Measurements from ENCODE around the gene SF1. TPM values are rescaled to one million over a fixed set of nuclear protein-coding genes. Genes with fewer than 3 reads are reported as not detected.

Gene SF1
- total RNA-seq, 1 experiment from 2014 or later, result 360 TPM

GRCh38 chr11:64750361-64751054 lies 27.8 kb downstream of the SF1 start:
- DNase-seq (ENCODE audit: low read depth, low spot score), result no peak
- in situ Hi-C loops (cut with HindIII; ENCODE audit: low pct_unique_long_range_greater_than_20kb, low sequenced_read_pairs) (no loop called here), intact Hi-C loops (cut with micrococcal nuclease; ENCODE audit: unreplicated experiment) (no loop called here)
- peaks cover 2% of the 10 kb centered on the region; the same call in 1 of the 2 replicates for H3K4me1 ChIP-seq (ENCODE audit: control insufficient read depth, insufficient read depth, low read length)
- H3K4me3 ChIP-seq (ENCODE audit: low read depth in 2 of 2, low read length in 2 of 2), result no peak overlapping the region
- ATAC-seq, result no peak
- no peaks in the 10 kb centered on the region for H3K9me3 ChIP-seq (ENCODE audit: control insufficient read depth, insufficient read depth, low read depth, low read length)
- TF ChIP-seq TCF7L2 (IDR thresholded peaks at IDR 0.05; ENCODE audit: low read depth, low read length), result no peak
- H3K27me3 ChIP-seq (ENCODE audit: control insufficient read depth, insufficient read depth, low read length), result no peaks in the 10 kb centered on the region
- POLR2A ChIA-PET, result no interaction called here
- CTCF ChIA-PET, result no interaction called here
- no peak overlapping the region for H3K27ac ChIP-seq (ENCODE audit: low read length)
- no TSS peak for BruUV-seq (replicated peaks)
- no peaks in the 10 kb centered on the region for H3K36me3 ChIP-seq (ENCODE audit: control insufficient read depth, insufficient read depth, low read length)

DNA sequence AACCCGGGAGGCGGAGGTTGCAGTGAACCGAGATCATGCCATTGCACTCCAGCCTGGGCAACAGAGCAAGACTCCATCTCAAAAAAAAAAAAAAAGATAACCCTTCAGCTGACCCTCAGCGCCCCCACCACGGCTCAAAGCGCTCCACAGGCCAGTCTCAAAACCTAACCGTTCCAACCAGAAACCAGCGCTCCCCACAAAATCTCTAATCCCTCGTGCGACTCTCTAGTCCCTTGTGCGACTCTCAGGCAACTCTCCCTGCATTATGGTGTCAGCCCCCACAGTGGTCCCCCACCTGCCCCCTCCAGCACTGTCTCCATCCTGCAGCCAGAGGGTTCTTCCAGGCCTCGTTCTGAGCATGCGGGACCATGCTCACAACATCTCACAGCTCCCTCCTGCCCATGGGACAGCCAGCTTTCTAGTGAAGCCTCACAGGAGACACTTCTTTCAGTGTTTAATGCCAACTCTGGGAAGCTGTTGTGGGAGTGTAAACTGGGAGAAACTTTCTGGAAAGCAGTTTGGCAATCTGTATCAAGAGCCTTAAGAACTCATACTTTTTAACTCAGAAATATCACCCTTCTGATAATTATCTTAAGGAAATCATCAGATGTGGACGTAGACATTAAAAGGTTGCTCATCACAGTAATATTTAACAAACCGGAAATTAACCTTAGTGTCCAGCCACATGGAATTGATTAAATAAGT lies 30.2 kb downstream of the SF1 start:
- no peaks in the 10 kb centered on the region for H3K27me3 ChIP-seq (ENCODE audit: control insufficient read depth, insufficient read depth, low read length)
- CTCF ChIA-PET, result interaction anchor here (0.8 kb wide), 1 partner anchor 88 kb away, joined by 5 read pairs; no protein-coding TSS in a partner anchor
- H3K9me3 ChIP-seq (ENCODE audit: control insufficient read depth, insufficient read depth, low read depth, low read length), result no peaks in the 10 kb centered on the region
- no peak overlapping the region for H3K27ac ChIP-seq (ENCODE audit: low read length)
- BruUV-seq (replicated peaks), result no TSS peak
- in situ Hi-C loops (cut with HindIII; ENCODE audit: low pct_unique_long_range_greater_than_20kb, low sequenced_read_pairs) (no loop called here), intact Hi-C loops (cut with micrococcal nuclease; ENCODE audit: unreplicated experiment) (no loop called here)
- H3K36me3 ChIP-seq (ENCODE audit: control insufficient read depth, insufficient read depth, low read length), result no peaks in the 10 kb centered on the region
- H3K4me3 ChIP-seq (ENCODE audit: low read depth in 2 of 2, low read length in 2 of 2), result no peak overlapping the region
- ATAC-seq (no peak), DNase-seq (ENCODE audit: low read depth, low spot score) (no peak)
- TF ChIP-seq POLR2AphosphoS5 (IDR thresholded peaks at IDR 0.05; ENCODE audit: low read depth, low read length), result no peak
- TF ChIP-seq, protein P1, sequence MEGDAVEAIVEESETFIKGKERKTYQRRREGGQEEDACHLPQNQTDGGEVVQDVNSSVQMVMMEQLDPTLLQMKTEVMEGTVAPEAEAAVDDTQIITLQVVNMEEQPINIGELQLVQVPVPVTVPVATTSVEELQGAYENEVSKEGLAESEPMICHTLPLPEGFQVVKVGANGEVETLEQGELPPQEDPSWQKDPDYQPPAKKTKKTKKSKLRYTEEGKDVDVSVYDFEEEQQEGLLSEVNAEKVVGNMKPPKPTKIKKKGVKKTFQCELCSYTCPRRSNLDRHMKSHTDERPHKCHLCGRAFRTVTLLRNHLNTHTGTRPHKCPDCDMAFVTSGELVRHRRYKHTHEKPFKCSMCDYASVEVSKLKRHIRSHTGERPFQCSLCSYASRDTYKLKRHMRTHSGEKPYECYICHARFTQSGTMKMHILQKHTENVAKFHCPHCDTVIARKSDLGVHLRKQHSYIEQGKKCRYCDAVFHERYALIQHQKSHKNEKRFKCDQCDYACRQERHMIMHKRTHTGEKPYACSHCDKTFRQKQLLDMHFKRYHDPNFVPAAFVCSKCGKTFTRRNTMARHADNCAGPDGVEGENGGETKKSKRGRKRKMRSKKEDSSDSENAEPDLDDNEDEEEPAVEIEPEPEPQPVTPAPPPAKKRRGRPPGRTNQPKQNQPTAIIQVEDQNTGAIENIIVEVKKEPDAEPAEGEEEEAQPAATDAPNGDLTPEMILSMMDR (IDR thresholded peaks at IDR 0.05), result no peak
- TF ChIP-seq SIN3A (IDR thresholded peaks at IDR 0.05; ENCODE audit: borderline replicate concordance, insufficient read depth, low read depth, low read length), result no peak
- TF ChIP-seq, protein P2, sequence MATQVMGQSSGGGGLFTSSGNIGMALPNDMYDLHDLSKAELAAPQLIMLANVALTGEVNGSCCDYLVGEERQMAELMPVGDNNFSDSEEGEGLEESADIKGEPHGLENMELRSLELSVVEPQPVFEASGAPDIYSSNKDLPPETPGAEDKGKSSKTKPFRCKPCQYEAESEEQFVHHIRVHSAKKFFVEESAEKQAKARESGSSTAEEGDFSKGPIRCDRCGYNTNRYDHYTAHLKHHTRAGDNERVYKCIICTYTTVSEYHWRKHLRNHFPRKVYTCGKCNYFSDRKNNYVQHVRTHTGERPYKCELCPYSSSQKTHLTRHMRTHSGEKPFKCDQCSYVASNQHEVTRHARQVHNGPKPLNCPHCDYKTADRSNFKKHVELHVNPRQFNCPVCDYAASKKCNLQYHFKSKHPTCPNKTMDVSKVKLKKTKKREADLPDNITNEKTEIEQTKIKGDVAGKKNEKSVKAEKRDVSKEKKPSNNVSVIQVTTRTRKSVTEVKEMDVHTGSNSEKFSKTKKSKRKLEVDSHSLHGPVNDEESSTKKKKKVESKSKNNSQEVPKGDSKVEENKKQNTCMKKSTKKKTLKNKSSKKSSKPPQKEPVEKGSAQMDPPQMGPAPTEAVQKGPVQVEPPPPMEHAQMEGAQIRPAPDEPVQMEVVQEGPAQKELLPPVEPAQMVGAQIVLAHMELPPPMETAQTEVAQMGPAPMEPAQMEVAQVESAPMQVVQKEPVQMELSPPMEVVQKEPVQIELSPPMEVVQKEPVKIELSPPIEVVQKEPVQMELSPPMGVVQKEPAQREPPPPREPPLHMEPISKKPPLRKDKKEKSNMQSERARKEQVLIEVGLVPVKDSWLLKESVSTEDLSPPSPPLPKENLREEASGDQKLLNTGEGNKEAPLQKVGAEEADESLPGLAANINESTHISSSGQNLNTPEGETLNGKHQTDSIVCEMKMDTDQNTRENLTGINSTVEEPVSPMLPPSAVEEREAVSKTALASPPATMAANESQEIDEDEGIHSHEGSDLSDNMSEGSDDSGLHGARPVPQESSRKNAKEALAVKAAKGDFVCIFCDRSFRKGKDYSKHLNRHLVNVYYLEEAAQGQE (IDR thresholded peaks at IDR 0.05; ENCODE audit: insufficient read depth in 1 of 2, low read depth in 2 of 2, low read length in 1 of 2), result no peak
- no peak for TF ChIP-seq TCF7L2 (IDR thresholded peaks at IDR 0.05; ENCODE audit: low read depth, low read length)
- H3K4me1 ChIP-seq (ENCODE audit: control insufficient read depth, insufficient read depth, low read length), result peaks cover 13% of the 10 kb centered on the region
- POLR2A ChIA-PET, result interaction anchor here (0.7 kb wide), 2 partner anchors 30 to 42 kb away, joined by 8 to 9 read pairs; no protein-coding TSS in a partner anchor

- Histone ChIP-seq H3K27me3 (ENCODE audit: control insufficient read depth, insufficient read depth, low read length) (no peaks in the 10 kb centered on the region), H3K4me3 (ENCODE audit: low read depth in 2 of 2, low read length in 2 of 2) (no peak overlapping the region), H3K27ac (ENCODE audit: low read length) (no peak overlapping the region), H3K36me3 (ENCODE audit: control insufficient read depth, insufficient read depth, low read length) (no peaks in the 10 kb centered on the region; the same call in 1 of the 2 replicates), H3K9me3 (ENCODE audit: control insufficient read depth, insufficient read depth, low read depth, low read length) (no peaks in the 10 kb centered on the region), H3K4me1 (ENCODE audit: control insufficient read depth, insufficient read depth, low read length) (peaks cover 13% of the 10 kb centered on the region)
- intact Hi-C loops (cut with micrococcal nuclease; ENCODE audit: unreplicated experiment) (no loop called here), in situ Hi-C loops (cut with HindIII; ENCODE audit: low pct_unique_long_range_greater_than_20kb, low sequenced_read_pairs) (no loop called here)
- CTCF ChIA-PET, result no interaction called here
- POLR2A ChIA-PET, result no interaction called here
- ATAC-seq (no peak), DNase-seq (ENCODE audit: low read depth, low spot score) (no peak)
- no peak for TF ChIP-seq TCF7L2 (IDR thresholded peaks at IDR 0.05; ENCODE audit: low read depth, low read length)
- TF ChIP-seq POLR2AphosphoS5 (IDR thresholded peaks at IDR 0.05; ENCODE audit: low read depth, low read length), result no peak
- TF ChIP-seq, protein P1 (IDR thresholded peaks at IDR 0.05), result no peak
- no peak for TF ChIP-seq SIN3A (IDR thresholded peaks at IDR 0.05; ENCODE audit: borderline replicate concordance, insufficient read depth, low read depth, low read length)
- TF ChIP-seq, protein P2 (IDR thresholded peaks at IDR 0.05; ENCODE audit: insufficient read depth in 1 of 2, low read depth in 2 of 2, low read length in 1 of 2), result no peak
- no TSS peak for BruUV-seq (replicated peaks)
Observed at GRCh38 chr11:64746486-64746885, 31.9 kb downstream of the SF1 start.
